Omental fat pad (tissue), 4 donors: Measurements from ENCODE around the gene DAZAP1. TPM values are rescaled to one million over a fixed set of nuclear protein-coding genes. Genes with fewer than 3 reads are reported as not detected.
"Not testable (repeated sequence)": the region's sequence is repeated elsewhere in the genome, so short reads cannot be mapped to it uniquely, and the experiment has no call there.

ENCODE experiments used
- ATAC-seq: fragments of 150-250 bp; one replicate; pipeline ENCODE4 v1.9.1; 2016; ENCODE audit warnings: mild to moderate bottlenecking, moderate library complexity; ENCODE audit not compliant: low FRiP score
- DNase-seq: peaks from one replicate; pipeline ENCODE4 v3.0.0-alpha.2; 2019; ENCODE audit warnings: low spot score
- CTCF ChIP-seq, 3 donors: fragments of 450-650 bp; IDR thresholded peaks; one replicate each; pipeline ENCODE4 v1.5.1; 2016 to 2017; ENCODE audit warnings: antibody characterized with exemption in 3 of 3, mild to moderate bottlenecking in 3 of 3, moderate library complexity in 2 of 3
- total RNA-seq, 4 donors: library from RNA; depleted of rRNA; stranded (reverse); fragments of >200 nt; gene quantifications; one replicate each; pipeline ENCODE4 v1.1.0, GENCODE V29; 2016

Gene DAZAP1
- total RNA-seq, 4 donors from 2014 or later = 47.3 to 55.7 (median 51.1) TPM

- no peak for DNase-seq
- no peak for ATAC-seq
- no peak for TF ChIP-seq CTCF (IDR thresholded peaks at IDR 0.05)
Observed at GRCh38 chr19:1435378-1435989, 28.1 kb downstream of the DAZAP1 start.

- TF ChIP-seq CTCF (IDR thresholded peaks at IDR 0.05) = no peak
- DNase-seq (no peak), ATAC-seq (no peak)
Observed at GRCh38 chr19:1437609-1438008, 30.2 kb downstream of the DAZAP1 start.

- peak; percentile 81 for ATAC-seq
- peak in 2 of 3 donors; percentile 77 to 87 for TF ChIP-seq CTCF (IDR thresholded peaks at IDR 0.05)
- DNase-seq = peak; percentile 87
Observed at GRCh38 chr19:1438035-1438932, 30.9 kb downstream of the DAZAP1 start, which contains the start of gene RPS15. Gene RPS15 (plus strand): TSS chr19:1438396. CDS start chr19:1438426, 30 bp downstream.

- ATAC-seq = peak; percentile 18
- TF ChIP-seq CTCF (IDR thresholded peaks at IDR 0.05) = no peak
- no peak for DNase-seq
Observed at GRCh38 chr19:1438933-1439354, 31.6 kb downstream of the DAZAP1 start.

- ATAC-seq, DNase-seq: not testable (repeated sequence)
Observed at GRCh38 chr19:1439525-1440417, 32.4 kb downstream of the DAZAP1 start.

GRCh38 chr19:1440418-1440801, 33.0 kb downstream of the DAZAP1 start:
- TF ChIP-seq CTCF (IDR thresholded peaks at IDR 0.05) = no peak
- no peak for ATAC-seq
- DNase-seq = no peak

GRCh38 chr19:1441022-1441426, 33.6 kb downstream of the DAZAP1 start:
- ATAC-seq (no peak), DNase-seq (no peak)
- TF ChIP-seq CTCF (IDR thresholded peaks at IDR 0.05) = no peak
